HCT116 (cell line): ENCODE data around the gene BPIFB3. TPM values are rescaled to one million over a fixed set of nuclear protein-coding genes. Genes with fewer than 3 reads are reported as not detected.
"Not testable (repeated sequence)": the region's sequence is repeated elsewhere in the genome, so short reads cannot be mapped to it uniquely, and the experiment has no call there.

Experiments used
- ATAC-seq: fragments of 200-7000 bp; cut with Tn5 transposase; 2 replicates; pipeline ENCODE4 v1.9.1; 2020; ENCODE audit warnings: mild to moderate bottlenecking, moderate library complexity
- BruUV-seq: library from RNA; stranded (reverse); fragments of 400-500 nt; replicated peaks from 2 replicates; lab custom pipeline; 2021; lab: Mats Ljungman, UMichigan
- CTCF ChIA-PET: fragments of 300-600 bp; sonication (Branson Sonifier 250); formaldehyde crosslinking; loops from one replicate; lab custom pipeline; 2021; ENCODE audit warnings: antibody characterized with exemption; lab: Charles Lee
- POLR2A ChIA-PET: fragments of 300-600, 350-600 bp; sonication (Branson Sonifier 250); formaldehyde crosslinking; loops from one replicate; lab custom pipeline; 2021; ENCODE audit warnings: antibody characterized with exemption; lab: Charles Lee
- RAD21 ChIA-PET, 2 experiments: fragments of 300-600 bp; sonication (Branson Sonifier 250); formaldehyde crosslinking; loops; one replicate each; lab custom pipeline; 2023; ENCODE audit warnings: low total read pairs in 2 of 2; ENCODE audit not compliant: uncharacterized antibody in 2 of 2, unreplicated experiment in 2 of 2, low non-redundant PET in 1 of 2; lab: Charles Lee
- DNase-seq: peaks from one replicate; pipeline ENCODE4 v3.0.0-alpha.2; 2010; ENCODE audit warnings: low read depth, low spot score
- H2AFZ ChIP-seq: fragments of 200-600 bp; shearing (Covaris generic), sonication (generic); 2 replicates; pipeline ENCODE4 v1.6.1; 2017; ENCODE audit warnings: low read depth, mixed run types, mixed read lengths, antibody characterized with exemption, low read length; ENCODE audit not compliant: poor library complexity, severe bottlenecking
- H3K27ac ChIP-seq: 2 replicates; pipeline ENCODE4 v1.5.1; 2012; ENCODE audit warnings: low read depth, low read length
- H3K27me3 ChIP-seq: fragments of 200-600 bp; sonication (generic); 2 replicates; pipeline ENCODE4 v1.6.1; 2016; ENCODE audit warnings: mixed run types, low read length, mixed read lengths; ENCODE audit not compliant: insufficient read depth
- H3K36me3 ChIP-seq, 2 experiments: fragments of 200-500 bp in 1 of 2; fragments of 200-600 bp in 1 of 2; sonication (Bioruptor generic) in 1 of 2; sonication (generic) in 1 of 2; 2 replicates each; pipeline versions ENCODE4 v1.5.1 to v1.6.1; 2014 to 2016; ENCODE audit warnings: low read length in 2 of 2, inconsistent platforms in 1 of 2, mixed read lengths in 1 of 2, mixed run types in 1 of 2; ENCODE audit not compliant: insufficient read depth in 2 of 2, control insufficient read depth in 1 of 2
- H3K4me1 ChIP-seq, 2 experiments: fragments of 200-600 bp in 1 of 2; sonication (generic) in 1 of 2; 2 replicates each; pipeline versions ENCODE4 v1.5.1 to v1.6.1; 2012 to 2017; ENCODE audit warnings: low read length in 2 of 2, inconsistent platforms in 1 of 2, mild to moderate bottlenecking in 1 of 2, mixed read lengths in 1 of 2, mixed run types in 1 of 2, moderate library complexity in 1 of 2; ENCODE audit not compliant: insufficient read depth in 2 of 2, control insufficient read depth in 1 of 2
- H3K4me2 ChIP-seq: fragments of 200-600 bp; sonication (generic); 2 replicates; pipeline ENCODE4 v1.6.1; 2017; ENCODE audit warnings: mixed run types, low read length, mixed read lengths
- H3K4me3 ChIP-seq, 2 experiments: fragments of 200-600 bp in 1 of 2; sonication (generic) in 1 of 2; replicated peaks in 1 of 2; 2 replicates each; pipeline ENCODE4 v1.5.1; 2011 to 2016; ENCODE audit warnings: low read length in 2 of 2, control low read depth in 1 of 2, low read depth in 1 of 2, mild to moderate bottlenecking in 1 of 2, mixed read lengths in 1 of 2, mixed run types in 1 of 2
- H3K79me2 ChIP-seq: fragments of 200-600 bp; sonication (generic); 2 replicates; pipeline ENCODE4 v1.6.1; 2017; ENCODE audit warnings: mild to moderate bottlenecking, mixed run types, low read length, moderate library complexity, mixed read lengths; ENCODE audit not compliant: insufficient read depth
- H3K9ac ChIP-seq: fragments of 200-600 bp; sonication (generic); 2 replicates; pipeline ENCODE4 v1.6.1; 2016; ENCODE audit warnings: low read length, mixed read lengths
- H3K9me2 ChIP-seq: fragments of 200-600 bp; sonication (generic), shearing (Covaris generic); 2 replicates; pipeline ENCODE4 v1.6.1; 2017; ENCODE audit warnings: mixed run types, mild to moderate bottlenecking, moderate library complexity; ENCODE audit not compliant: insufficient read depth
- H3K9me3 ChIP-seq, 2 experiments: fragments of 200-500 bp in 1 of 2; fragments of 200-600 bp in 1 of 2; sonication (Bioruptor generic) in 1 of 2; sonication (generic) in 1 of 2; 2 replicates each; pipeline ENCODE4 v1.6.1; 2014 to 2017; ENCODE audit warnings: low read length in 2 of 2, mixed read lengths in 2 of 2, inconsistent platforms in 1 of 2, low read depth in 1 of 2, mild to moderate bottlenecking in 1 of 2, mixed run types in 1 of 2, moderate library complexity in 1 of 2; ENCODE audit not compliant: control insufficient read depth in 1 of 2, insufficient read depth in 1 of 2
- H4K20me1 ChIP-seq: fragments of 200-600 bp; sonication (generic), shearing (Covaris generic); 2 replicates; pipeline ENCODE4 v1.6.1; 2017; ENCODE audit warnings: mixed run types, mild to moderate bottlenecking, moderate library complexity; ENCODE audit not compliant: insufficient read depth
- CEBPB ChIP-seq: IDR thresholded peaks from 2 replicates; pipeline ENCODE4 v1.6.1; 2012; ENCODE audit warnings: low read depth
- EGR1 ChIP-seq: IDR thresholded peaks from 2 replicates; pipeline ENCODE4 v1.6.1; 2012; ENCODE audit warnings: low read depth
- ELF1 ChIP-seq: IDR thresholded peaks from 2 replicates; pipeline ENCODE4 v1.6.1; 2012; ENCODE audit warnings: low read depth, borderline replicate concordance
- EZH2phosphoT487 ChIP-seq: fragments of 200-600 bp; IDR thresholded peaks from 2 replicates; pipeline ENCODE4 v1.6.1; 2018; ENCODE audit warnings: antibody characterized with exemption, borderline replicate concordance
- FOSL1 ChIP-seq: IDR thresholded peaks from 2 replicates; pipeline ENCODE4 v1.6.1; 2012; ENCODE audit warnings: low read depth
- RAD21 ChIP-seq: IDR thresholded peaks from 2 replicates; pipeline ENCODE4 v1.6.1; 2012; ENCODE audit warnings: low read depth, mild to moderate bottlenecking
- SRF ChIP-seq: IDR thresholded peaks from 2 replicates; pipeline ENCODE4 v1.6.1; 2012; ENCODE audit warnings: low read depth
- TCF7L2 ChIP-seq: IDR thresholded peaks from 2 replicates; pipeline ENCODE4 v1.7.0; 2011; ENCODE audit warnings: borderline replicate concordance, inconsistent platforms; ENCODE audit not compliant: insufficient read depth, insufficient read length; ENCODE audit errors: extremely low read depth
- ZBTB33 ChIP-seq: IDR thresholded peaks from 2 replicates; pipeline ENCODE4 v1.6.1; 2011; ENCODE audit warnings: mild to moderate bottlenecking, low read length, moderate library complexity; ENCODE audit not compliant: insufficient replicate concordance; ENCODE audit errors: extremely low read depth
- ZFX ChIP-seq: fragments of 450-650 bp; IDR thresholded peaks from 2 replicates; pipeline ENCODE4 v1.6.1; 2017
- ZNF274 ChIP-seq: fragments of 200-500 bp; sonication (Bioruptor generic); IDR thresholded peaks from 2 replicates; pipeline ENCODE4 v1.6.1; 2014; ENCODE audit warnings: mild to moderate bottlenecking, low read depth, low read length, inconsistent platforms
- intact Hi-C: fragments of 100-400 bp; cut with micrococcal nuclease; formaldehyde crosslinking; loops from 2 replicates; pipeline ENCODE4 v1.10.0; 2022
- total RNA-seq: library from RNA; stranded (reverse); gene quantifications from one replicate; pipeline ENCODE4 v1.2.1, GENCODE V29; 2021; ENCODE audit not compliant: unreplicated experiment
- TF ChIP-seq, protein P1 (sequence below): IDR thresholded peaks from 2 replicates; pipeline ENCODE4 v1.6.1; 2012; ENCODE audit warnings: low read depth

Gene BPIFB3
- total RNA-seq, 1 experiment from 2014 or later = not detected

GRCh38 chr20:33106058-33106620 lies 52.4 kb downstream of the BPIFB3 start:
- H3K9me2 ChIP-seq, intact Hi-C loops, RAD21 ChIA-PET: not testable (repeated sequence)

DNA sequence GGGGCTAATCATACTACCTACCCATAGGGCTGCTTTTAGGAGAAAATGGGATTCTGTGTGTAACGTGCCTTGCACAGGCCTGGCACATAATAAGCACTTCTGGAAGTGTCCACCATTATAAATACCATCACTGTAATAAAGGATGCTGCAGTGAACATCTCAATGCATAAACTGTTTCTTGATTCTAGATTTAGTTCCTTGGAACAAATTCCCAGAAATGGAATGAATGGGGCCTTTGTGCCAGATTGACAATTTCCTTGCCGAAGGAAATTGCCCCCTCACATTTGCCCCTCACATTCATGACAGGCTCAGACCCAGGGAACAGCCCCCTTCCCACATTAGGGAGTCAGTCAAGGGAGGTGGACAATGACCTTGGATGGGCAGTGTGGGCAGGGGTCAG lies 55.0 kb downstream of the BPIFB3 start:
- ChIA-PET POLR2A (no interaction called here), RAD21 (no interaction called here), CTCF (no interaction called here)
- no peaks in the 10 kb centered on the region for H3K9me3 ChIP-seq
- no peaks in the 10 kb centered on the region for H3K4me1 ChIP-seq
- intact Hi-C loops = no loop called here
- no peak overlapping the region for H3K4me3 ChIP-seq
- TF ChIP-seq EZH2phosphoT487 = no peak
- TF ChIP-seq FOSL1 = no peak
- TF ChIP-seq EGR1 = no peak
- no peak for TF ChIP-seq SRF
- TF ChIP-seq CEBPB = no peak
- no peak for TF ChIP-seq ZBTB33
- no peak for TF ChIP-seq ZNF274
- TF ChIP-seq, protein P1, sequence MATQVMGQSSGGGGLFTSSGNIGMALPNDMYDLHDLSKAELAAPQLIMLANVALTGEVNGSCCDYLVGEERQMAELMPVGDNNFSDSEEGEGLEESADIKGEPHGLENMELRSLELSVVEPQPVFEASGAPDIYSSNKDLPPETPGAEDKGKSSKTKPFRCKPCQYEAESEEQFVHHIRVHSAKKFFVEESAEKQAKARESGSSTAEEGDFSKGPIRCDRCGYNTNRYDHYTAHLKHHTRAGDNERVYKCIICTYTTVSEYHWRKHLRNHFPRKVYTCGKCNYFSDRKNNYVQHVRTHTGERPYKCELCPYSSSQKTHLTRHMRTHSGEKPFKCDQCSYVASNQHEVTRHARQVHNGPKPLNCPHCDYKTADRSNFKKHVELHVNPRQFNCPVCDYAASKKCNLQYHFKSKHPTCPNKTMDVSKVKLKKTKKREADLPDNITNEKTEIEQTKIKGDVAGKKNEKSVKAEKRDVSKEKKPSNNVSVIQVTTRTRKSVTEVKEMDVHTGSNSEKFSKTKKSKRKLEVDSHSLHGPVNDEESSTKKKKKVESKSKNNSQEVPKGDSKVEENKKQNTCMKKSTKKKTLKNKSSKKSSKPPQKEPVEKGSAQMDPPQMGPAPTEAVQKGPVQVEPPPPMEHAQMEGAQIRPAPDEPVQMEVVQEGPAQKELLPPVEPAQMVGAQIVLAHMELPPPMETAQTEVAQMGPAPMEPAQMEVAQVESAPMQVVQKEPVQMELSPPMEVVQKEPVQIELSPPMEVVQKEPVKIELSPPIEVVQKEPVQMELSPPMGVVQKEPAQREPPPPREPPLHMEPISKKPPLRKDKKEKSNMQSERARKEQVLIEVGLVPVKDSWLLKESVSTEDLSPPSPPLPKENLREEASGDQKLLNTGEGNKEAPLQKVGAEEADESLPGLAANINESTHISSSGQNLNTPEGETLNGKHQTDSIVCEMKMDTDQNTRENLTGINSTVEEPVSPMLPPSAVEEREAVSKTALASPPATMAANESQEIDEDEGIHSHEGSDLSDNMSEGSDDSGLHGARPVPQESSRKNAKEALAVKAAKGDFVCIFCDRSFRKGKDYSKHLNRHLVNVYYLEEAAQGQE = no peak
- no peak for TF ChIP-seq RAD21
- TF ChIP-seq ZFX = no peak
- no peak for TF ChIP-seq ELF1
- no peak for TF ChIP-seq TCF7L2
- H3K9ac ChIP-seq = no peak overlapping the region
- H2AFZ ChIP-seq = no peak overlapping the region
- H3K79me2 ChIP-seq = no peaks in the 10 kb centered on the region
- H3K27me3 ChIP-seq = no peaks in the 10 kb centered on the region
- H3K27ac ChIP-seq = no peak overlapping the region
- no peaks in the 10 kb centered on the region for H3K36me3 ChIP-seq
- no peaks in the 10 kb centered on the region for H4K20me1 ChIP-seq
- no TSS peak for BruUV-seq
- H3K9me2 ChIP-seq = no peaks in the 10 kb centered on the region
- no peak overlapping the region for H3K4me2 ChIP-seq
- ATAC-seq (no peak), DNase-seq (no peak)

More at GRCh38 chr20:33106058-33106620, 52.4 kb downstream of the BPIFB3 start:
- BruUV-seq, H3K4me3 ChIP-seq, DNase-seq, H2AFZ ChIP-seq, ATAC-seq, H3K4me2 ChIP-seq, H3K9me3 ChIP-seq, H3K36me3 ChIP-seq, H3K4me1 ChIP-seq, H3K27me3 ChIP-seq, H4K20me1 ChIP-seq, H3K79me2 ChIP-seq, H3K27ac ChIP-seq, H3K9ac ChIP-seq: not testable (repeated sequence)
- ChIA-PET CTCF (interaction anchor here (1.0 kb wide), 1 partner anchor 10 kb away, joined by 3 read pairs; no protein-coding TSS in a partner anchor), POLR2A (interaction anchor here (0.6 kb wide), 1 partner anchor 1063 kb away, joined by 3 read pairs; no protein-coding TSS in a partner anchor)
